HepG2 (cell line): Measurements from ENCODE around the gene TRIO. TPM values are rescaled to one million over a fixed set of nuclear protein-coding genes. Genes with fewer than 3 reads are reported as not detected.

ENCODE experiments used
- ATAC-seq: fragments of 200-7000 bp; cut with Tn5 transposase; 3 replicates; pipeline ENCODE4 v1.9.1; 2020; ENCODE audit warnings: mild to moderate bottlenecking, moderate library complexity
- BruUV-seq: library from RNA; stranded (reverse); fragments of 400-500 nt; replicated peaks from 2 replicates; lab custom pipeline; 2021; lab: Mats Ljungman, UMichigan
- CTCF ChIA-PET: fragments of 300-600 bp; formaldehyde crosslinking; extraction: SDS; loops from one replicate; lab custom pipeline; 2021; ENCODE audit warnings: low total read pairs, inconsistent platforms, low intra/inter-chr PET ratio; lab: Yijun Ruan, JAX
- POLR2A ChIA-PET: fragments of 350-600 bp; sonication (Branson Sonifier 250); formaldehyde crosslinking; loops from one replicate; lab custom pipeline; 2020; ENCODE audit warnings: antibody characterized with exemption, inconsistent platforms; lab: Yijun Ruan, JAX
- DNase-seq: peaks from one replicate; pipeline ENCODE4 v3.0.0-alpha.2; 2015; ENCODE audit warnings: low spot score
- FAIRE-seq: peaks from 3 replicates; lab custom pipeline; 2011; peaks lifted over from hg19 to GRCh38; lab: Jason Lieb, UNC
- H2AFZ ChIP-seq: one replicate; pipeline ENCODE4 v1.6.1; 2011; ENCODE audit warnings: low read length, inconsistent platforms
- H3K27ac ChIP-seq: fragments of 300-600 bp; 3 replicates; pipeline ENCODE4 v1.8.0; 2011; ENCODE audit warnings: mixed run types, mild to moderate bottlenecking, mixed read lengths, low read length, inconsistent platforms; ENCODE audit not compliant: insufficient read depth; ENCODE audit errors: extremely low read length
- H3K27me3 ChIP-seq, 2 experiments: fragments of 200-600 bp in 1 of 2; 2 replicates in 1 of 2; 3 replicates in 1 of 2; pipeline versions ENCODE4 v1.6.0 to v1.8.0; 2011; ENCODE audit warnings: low read length in 2 of 2, mild to moderate bottlenecking in 2 of 2, moderate library complexity in 2 of 2, inconsistent platforms in 1 of 2; ENCODE audit not compliant: insufficient read depth in 2 of 2, control insufficient read depth in 1 of 2
- H3K36me3 ChIP-seq, 2 experiments: fragments of 200-600 bp in 1 of 2; replicated peaks in 1 of 2; 2 replicates in 1 of 2; 3 replicates in 1 of 2; pipeline versions ENCODE4 v1.5.1 to v1.8.0; 2011; ENCODE audit warnings: low read length in 2 of 2, inconsistent platforms in 1 of 2; ENCODE audit not compliant: insufficient read depth in 2 of 2, control insufficient read depth in 1 of 2
- H3K4me1 ChIP-seq: 2 replicates; pipeline ENCODE4 v1.5.1; 2012; ENCODE audit warnings: low read length, inconsistent platforms; ENCODE audit not compliant: insufficient read depth
- H3K4me2 ChIP-seq: 2 replicates; pipeline ENCODE4 v1.6.0; 2011; ENCODE audit warnings: low read depth, low read length, inconsistent platforms
- H3K4me3 ChIP-seq, 3 experiments: fragments of 200-600 bp in 1 of 3; sonication (generic), shearing (Covaris generic) in 1 of 3; replicated peaks in 1 of 3; 2 replicates each; pipeline ENCODE4 v1.5.1; 2011 to 2016; ENCODE audit warnings: low read length in 3 of 3, inconsistent platforms in 2 of 3, low read depth in 2 of 3, mild to moderate bottlenecking in 2 of 3, control low read depth in 1 of 3, mixed read lengths in 1 of 3; ENCODE audit not compliant: insufficient read depth in 1 of 3
- H3K79me2 ChIP-seq: one replicate; pipeline ENCODE4 v1.6.1; 2011; ENCODE audit warnings: low read length, inconsistent platforms; ENCODE audit not compliant: insufficient read depth
- H3K9ac ChIP-seq: 2 replicates; pipeline ENCODE4 v1.6.0; 2011; ENCODE audit warnings: mild to moderate bottlenecking, low read depth, low read length, inconsistent platforms; ENCODE audit not compliant: insufficient read depth
- H3K9me3 ChIP-seq: 2 replicates; pipeline ENCODE4 v1.5.1; 2012; ENCODE audit warnings: mild to moderate bottlenecking, low read length
- H4K20me1 ChIP-seq: 2 replicates; pipeline ENCODE4 v1.6.0; 2011; ENCODE audit warnings: inconsistent platforms, mild to moderate bottlenecking, low read length, moderate library complexity; ENCODE audit not compliant: insufficient read depth
- HIVEP1 ChIP-seq: sonication (generic); formaldehyde crosslinking; IDR thresholded peaks from 2 replicates; pipeline ENCODE4 v1.4.0; 2020; ENCODE audit warnings: mild to moderate bottlenecking, missing genetic modification reagents
- MED1 ChIP-seq: sonication (generic); formaldehyde crosslinking; IDR thresholded peaks from 2 replicates; pipeline ENCODE4 v1.4.0; 2020; ENCODE audit warnings: missing genetic modification reagents
- NBN ChIP-seq: fragments of 450-650 bp; conservative IDR thresholded peaks from 2 replicates; pipeline ENCODE4 v1.6.1; 2017
- ZKSCAN5 ChIP-seq: sonication (generic); formaldehyde crosslinking; IDR thresholded peaks from 2 replicates; pipeline ENCODE4 v1.5.1; 2020; ENCODE audit warnings: mild to moderate bottlenecking, missing genetic modification reagents
- ZNF12 ChIP-seq: sonication (generic); formaldehyde crosslinking; IDR thresholded peaks from 2 replicates; pipeline ENCODE4 v1.5.0; 2020; ENCODE audit warnings: missing genetic modification reagents
- ZNF34 ChIP-seq: sonication (generic); formaldehyde crosslinking; IDR thresholded peaks from 2 replicates; pipeline ENCODE4 v1.4.0; 2020; ENCODE audit warnings: mild to moderate bottlenecking, missing genetic modification reagents, borderline replicate concordance
- ZNF609 ChIP-seq: sonication (generic); formaldehyde crosslinking; IDR thresholded peaks from 2 replicates; pipeline ENCODE4 v1.4.0; 2020; ENCODE audit warnings: mild to moderate bottlenecking, missing genetic modification reagents, borderline replicate concordance
- ZNF639 ChIP-seq: conservative IDR thresholded peaks from 2 replicates; pipeline ENCODE4 v1.6.1; 2018; ENCODE audit warnings: missing genetic modification reagents
- WGBS: methylation state at CpG from one replicate; pipeline ENCODE4 v1.1.6; 2017; ENCODE audit warnings: low lambda C conversion rate; 5-methylcytosine and 5-hydroxymethylcytosine counted together
- in situ Hi-C: cut with HindIII; loops from 2 replicates; pipeline ENCODE4 v1.10.0; 2017; ENCODE audit warnings: low pct_unique_long_range_greater_than_20kb; ENCODE audit not compliant: extremely low pct_ligation_motif_present
- intact Hi-C: fragments of 100-400 bp; cut with micrococcal nuclease; formaldehyde crosslinking; loops from one replicate; pipeline ENCODE4 v1.10.0; 2022; ENCODE audit not compliant: unreplicated experiment
- polyA plus RNA-seq, 8 experiments: library from polyadenylated mRNA; depleted of rRNA in 3 of 8; stranded (reverse) in 7 of 8; unstranded in 1 of 8; fragments of >200 nt; fragmentation: Illumina TruSeq in 4 of 8; extraction: Trizol in 4 of 8; gene quantifications; 2 replicates each; pipeline versions ENCODE4 v1.2.1 to v1.2.3, GENCODE V29; 2011 to 2016; ENCODE audit warnings: low read depth in 4 of 8, missing spikeins in 1 of 8, mixed read lengths in 1 of 8; ENCODE audit not compliant: insufficient read depth in 1 of 8
- total RNA-seq, 5 experiments: library from RNA; depleted of rRNA; stranded (reverse); fragments of >200 nt; fragmentation: Illumina TruSeq; extraction: Trizol; gene quantifications; 2 replicates each; pipeline ENCODE4 v1.2.3, GENCODE V29; 2016; ENCODE audit warnings: low read depth in 1 of 5

The TRIO gene
- total and polyA plus RNA-seq, 2 of the 13 experiments (the other 11 are each of a cell fraction or from before 2014, with no cell fraction given): 45.2 to 45.9 TPM

- no peak for TF ChIP-seq ZNF609 (CRISPR knock-in tag)
- TF ChIP-seq NBN: no peak
These were observed 88.0 kb downstream of the TRIO start (continued) for GRCh38 chr5:14231156-14231555.

- no peak for DNase-seq
- no peak overlapping the region for H2AFZ ChIP-seq
- ATAC-seq: no peak
- TF ChIP-seq ZNF639 (CRISPR knock-in tag): no peak
- TF ChIP-seq MED1 (CRISPR knock-in tag): no peak
- no peak for TF ChIP-seq ZNF34 (CRISPR knock-in tag)
- TF ChIP-seq ZKSCAN5 (CRISPR knock-in tag): no peak
- TF ChIP-seq ZNF12 (CRISPR knock-in tag): no peak
- TF ChIP-seq HIVEP1: no peak
- CTCF ChIA-PET: no interaction called here
- WGBS: 96% methylated on average over 4 of the region's 4 CpGs
- H3K79me2 ChIP-seq: peaks cover 94% of the 10 kb centered on the region
- POLR2A ChIA-PET: interaction anchor here (0.7 kb wide), 1 partner anchor 13 kb away, joined by 3 read pairs; no protein-coding TSS in a partner anchor
- H4K20me1 ChIP-seq: peaks cover 27% of the 10 kb centered on the region; the same call in 1 of the 2 replicates
- H3K9ac ChIP-seq: no peak overlapping the region
- H3K27me3 ChIP-seq: no peaks in the 10 kb centered on the region
- no peak for FAIRE-seq
- H3K27ac ChIP-seq: no peak overlapping the region
- no peak overlapping the region for H3K4me2 ChIP-seq
- H3K9me3 ChIP-seq: no peaks in the 10 kb centered on the region
- no peak overlapping the region for H3K4me3 ChIP-seq
- no TSS peak for BruUV-seq
- H3K4me1 ChIP-seq: peaks cover 32% of the 10 kb centered on the region
- 0 out of 5 replicates have a peak, but pooled peaks cover 0 to 3% of the 10 kb centered on the region in 2 experiments for H3K36me3 ChIP-seq
- in situ Hi-C loops: no loop called here
- intact Hi-C loops: no loop called here
These were observed 88.7 kb downstream of the TRIO start for GRCh38 chr5:14231890-14232289.
